Measurements from ENCODE around the gene FRMD4A. TPM values are rescaled to one million over a fixed set of nuclear protein-coding genes. Genes with fewer than 3 reads are reported as not detected.

FRMD4A gene
- total RNA-seq, 2 experiments from 2014 or later = 0.82 to 0.94 TPM

DNA sequence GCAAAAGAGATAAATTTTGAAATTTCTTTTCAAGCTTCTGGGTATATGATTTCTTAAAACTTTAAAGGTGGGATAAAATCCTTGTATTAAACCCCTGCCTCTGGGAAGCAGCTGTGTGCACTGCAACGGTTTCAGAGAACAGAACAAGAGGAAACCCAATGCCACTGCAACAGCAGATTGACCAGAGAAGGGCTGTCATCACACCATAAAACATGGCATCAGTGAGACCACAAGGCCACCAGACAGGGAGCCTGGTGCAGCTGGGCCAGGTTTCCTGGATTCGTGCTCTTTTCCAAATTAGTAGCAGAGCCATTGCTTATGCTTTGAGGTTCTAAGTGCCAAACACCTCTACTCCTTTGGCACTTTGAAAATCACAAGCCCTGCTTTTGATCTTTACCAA, 591.5 kb downstream of the FRMD4A start:
- ATAC-seq (no peak), DNase-seq (no peak)
- no peak overlapping the region for H3K4me3 Mint-ChIP-seq
- no peaks in the 10 kb centered on the region for H3K9me3 Mint-ChIP-seq (ENCODE audit: insufficient read depth)
- no peaks in the 10 kb centered on the region for H3K36me3 Mint-ChIP-seq (ENCODE audit: low read depth)
- H3K27ac Mint-ChIP-seq = no peak overlapping the region
- ChIA-PET CTCF (no interaction called here), POLR2A (no interaction called here)
- peaks cover 16% of the 10 kb centered on the region for H3K4me1 Mint-ChIP-seq (ENCODE audit: low read depth)
- peaks cover 6% of the 10 kb centered on the region for H3K27me3 Mint-ChIP-seq (ENCODE audit: low read depth)

DNA sequence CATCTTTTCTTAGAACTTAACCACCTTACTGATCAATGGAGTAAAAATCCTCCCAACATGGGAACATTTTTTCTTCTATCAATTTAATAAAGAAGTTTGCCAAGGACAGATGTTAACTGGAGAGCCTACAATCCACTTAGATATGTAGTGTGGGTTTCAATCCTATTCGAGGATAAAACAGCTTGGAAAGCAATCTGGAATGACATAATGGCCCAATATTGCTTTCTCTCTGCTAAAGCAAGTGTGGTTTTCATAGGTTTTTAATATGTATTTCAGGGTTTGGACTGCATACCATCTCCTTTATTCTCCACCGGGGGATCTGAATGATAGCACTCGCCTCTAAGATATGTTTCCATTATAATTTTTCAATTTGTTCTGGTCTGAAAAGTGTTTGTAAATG, 594.2 kb downstream of the FRMD4A start:
- Mint-ChIP-seq H3K9me3 (ENCODE audit: insufficient read depth) (no peaks in the 10 kb centered on the region), H3K4me1 (ENCODE audit: low read depth) (no peaks in the 10 kb centered on the region), H3K36me3 (ENCODE audit: low read depth) (no peaks in the 10 kb centered on the region), H3K4me3 (no peak overlapping the region), H3K27ac (no peak overlapping the region), H3K27me3 (ENCODE audit: low read depth) (peaks cover 2% of the 10 kb centered on the region)
- ChIA-PET CTCF (no interaction called here), POLR2A (no interaction called here)
- ATAC-seq = no peak
- no peak for DNase-seq

DNA sequence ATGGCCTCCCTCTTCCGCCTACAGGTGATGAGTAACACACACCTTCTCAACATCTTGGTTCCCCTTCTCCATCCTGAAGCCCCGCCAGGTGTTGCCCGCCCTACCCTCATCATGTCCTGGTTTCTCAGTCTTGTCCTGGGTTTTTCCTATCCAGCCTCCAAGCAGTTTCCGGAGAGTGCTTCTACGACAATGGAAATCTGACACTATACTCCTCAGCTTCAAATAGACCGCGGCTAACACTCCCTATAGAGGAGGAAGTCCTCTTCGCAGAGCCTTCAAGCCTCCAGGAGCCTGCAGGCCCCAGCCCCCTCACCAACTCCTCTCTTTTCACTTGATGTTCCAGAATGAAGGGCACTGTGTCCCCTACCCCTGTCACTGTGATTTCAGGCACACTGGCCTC, 596.6 kb downstream of the FRMD4A start:
- H3K36me3 Mint-ChIP-seq (ENCODE audit: low read depth) = no peaks in the 10 kb centered on the region
- H3K27me3 Mint-ChIP-seq (ENCODE audit: low read depth) = peaks cover 2% of the 10 kb centered on the region
- CTCF ChIA-PET = interaction anchor here (1.1 kb wide), 1 partner anchor 8 kb away, joined by 3 read pairs; no protein-coding TSS in a partner anchor
- no peaks in the 10 kb centered on the region for H3K4me1 Mint-ChIP-seq (ENCODE audit: low read depth)
- no peaks in the 10 kb centered on the region for H3K9me3 Mint-ChIP-seq (ENCODE audit: insufficient read depth)
- no peak overlapping the region for H3K27ac Mint-ChIP-seq
- DNase-seq (no peak), ATAC-seq (no peak)
- no peak overlapping the region for H3K4me3 Mint-ChIP-seq
- POLR2A ChIA-PET = no interaction called here

DNA sequence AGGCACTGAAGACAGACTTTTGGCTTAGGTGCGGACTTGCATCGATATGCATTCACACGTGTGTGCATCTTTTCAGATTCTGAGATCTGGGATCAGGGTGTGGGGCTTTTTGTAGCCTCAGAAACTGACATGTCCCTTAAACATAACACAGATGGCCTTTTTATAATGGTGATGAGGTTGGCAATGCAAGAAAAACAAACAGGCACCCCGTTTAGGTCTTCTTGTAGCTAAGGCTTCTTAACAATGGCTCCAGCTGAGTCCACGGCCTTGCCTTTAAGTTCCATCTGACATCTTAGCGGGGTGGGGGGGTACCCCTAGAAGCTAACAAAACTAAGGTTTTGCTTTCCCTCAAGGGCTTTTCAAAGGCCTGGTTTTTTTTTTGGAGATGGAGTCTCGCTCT, 597.7 kb downstream of the FRMD4A start:
- ATAC-seq (no peak), DNase-seq (no peak)
- no peaks in the 10 kb centered on the region for H3K36me3 Mint-ChIP-seq (ENCODE audit: low read depth)
- no peaks in the 10 kb centered on the region for H3K9me3 Mint-ChIP-seq (ENCODE audit: insufficient read depth)
- ChIA-PET POLR2A (no interaction called here), CTCF (interaction anchor here (1.1 kb wide), 1 partner anchor 9 kb away, joined by 3 read pairs; no protein-coding TSS in a partner anchor)
- no peak overlapping the region for H3K27ac Mint-ChIP-seq
- peaks cover 2% of the 10 kb centered on the region for H3K27me3 Mint-ChIP-seq (ENCODE audit: low read depth)
- no peak overlapping the region for H3K4me3 Mint-ChIP-seq
- H3K4me1 Mint-ChIP-seq (ENCODE audit: low read depth) = no peaks in the 10 kb centered on the region

DNA sequence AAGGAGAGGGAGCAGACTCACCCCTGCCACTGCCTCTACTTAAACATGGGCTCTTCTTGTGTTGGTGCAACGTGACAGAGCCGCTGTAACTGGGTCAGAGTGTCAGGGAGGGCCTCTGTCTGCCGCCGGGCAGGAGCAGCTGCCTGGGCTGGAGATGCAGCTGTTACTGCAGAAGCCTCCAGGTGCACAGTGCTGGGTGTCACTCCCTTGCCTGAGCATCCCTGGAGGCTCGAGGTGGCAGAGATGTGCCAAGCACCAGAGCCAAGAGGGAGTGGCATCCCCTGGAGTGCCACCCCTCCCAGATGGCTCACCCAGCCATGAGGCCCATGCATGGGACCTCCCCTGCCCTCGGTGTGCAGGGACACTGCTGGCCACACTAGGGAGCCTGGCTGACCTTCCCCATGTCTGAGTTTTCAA, 598.3 kb downstream of the FRMD4A start:
- Mint-ChIP-seq H3K36me3 (ENCODE audit: low read depth) (no peaks in the 10 kb centered on the region), H3K27ac (no peak overlapping the region), H3K27me3 (ENCODE audit: low read depth) (peaks cover 2% of the 10 kb centered on the region), H3K4me3 (no peak overlapping the region), H3K9me3 (ENCODE audit: insufficient read depth) (no peaks in the 10 kb centered on the region), H3K4me1 (ENCODE audit: low read depth) (no peaks in the 10 kb centered on the region)
- no peak for ATAC-seq
- CTCF ChIA-PET = no interaction called here
- POLR2A ChIA-PET = no interaction called here
- DNase-seq = no peak

DNA sequence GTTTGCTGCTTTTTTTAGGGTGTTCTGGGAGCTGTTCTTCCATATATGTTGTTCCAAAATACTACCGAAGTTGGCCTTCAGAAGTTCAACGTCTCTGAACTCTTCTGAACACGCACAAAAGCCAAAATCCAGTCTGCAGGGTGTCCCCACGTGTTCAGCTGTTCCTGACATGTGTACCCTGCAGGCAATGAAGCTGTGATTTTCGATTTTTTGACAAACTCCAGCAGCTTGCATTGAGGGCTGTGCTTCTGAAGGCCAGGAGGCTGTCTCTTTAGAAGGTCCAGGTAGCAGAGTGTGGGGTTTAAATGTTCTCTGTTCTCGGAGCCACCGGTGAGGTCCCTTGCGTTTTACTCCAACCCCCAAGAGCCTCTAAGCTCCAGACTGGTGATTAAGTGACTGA, 598.9 kb downstream of the FRMD4A start:
- H3K36me3 Mint-ChIP-seq (ENCODE audit: low read depth) = no peaks in the 10 kb centered on the region
- H3K4me3 Mint-ChIP-seq = no peak overlapping the region
- DNase-seq (no peak), ATAC-seq (no peak)
- ChIA-PET POLR2A (interaction anchor here (0.7 kb wide), 1 partner anchor 1948 kb away, joined by 3 read pairs; no protein-coding TSS in a partner anchor), CTCF (no interaction called here)
- no peaks in the 10 kb centered on the region for H3K9me3 Mint-ChIP-seq (ENCODE audit: insufficient read depth)
- no peak overlapping the region for H3K27ac Mint-ChIP-seq
- H3K27me3 Mint-ChIP-seq (ENCODE audit: low read depth) = peaks cover 2% of the 10 kb centered on the region
- H3K4me1 Mint-ChIP-seq (ENCODE audit: low read depth) = no peaks in the 10 kb centered on the region

DNA sequence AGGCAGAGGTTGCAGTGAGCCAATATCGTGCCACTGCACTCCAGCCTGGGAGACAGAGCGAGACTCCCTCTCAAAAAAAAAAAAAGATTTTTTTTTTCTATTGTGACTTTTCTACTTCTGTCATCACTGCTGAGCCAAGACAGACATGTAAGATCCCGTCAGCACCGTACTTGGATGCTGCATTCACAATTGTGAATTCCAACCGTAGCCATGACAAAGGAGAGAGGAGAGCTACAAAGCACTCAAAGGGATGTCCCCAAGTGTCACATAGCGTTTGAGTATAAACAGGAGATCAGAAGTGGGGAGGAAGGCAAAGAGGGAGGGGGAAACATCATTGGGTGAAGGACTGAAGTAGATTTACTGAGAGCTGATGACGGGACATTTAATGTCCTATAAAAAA, 599.8 kb downstream of the FRMD4A start:
- Mint-ChIP-seq H3K9me3 (ENCODE audit: insufficient read depth) (no peaks in the 10 kb centered on the region), H3K36me3 (ENCODE audit: low read depth) (no peaks in the 10 kb centered on the region), H3K27me3 (ENCODE audit: low read depth) (peaks cover 2% of the 10 kb centered on the region), H3K27ac (no peak overlapping the region), H3K4me1 (ENCODE audit: low read depth) (no peaks in the 10 kb centered on the region), H3K4me3 (no peak overlapping the region)
- POLR2A ChIA-PET = no interaction called here
- CTCF ChIA-PET = no interaction called here
- no peak for ATAC-seq
- DNase-seq = no peak

DNA sequence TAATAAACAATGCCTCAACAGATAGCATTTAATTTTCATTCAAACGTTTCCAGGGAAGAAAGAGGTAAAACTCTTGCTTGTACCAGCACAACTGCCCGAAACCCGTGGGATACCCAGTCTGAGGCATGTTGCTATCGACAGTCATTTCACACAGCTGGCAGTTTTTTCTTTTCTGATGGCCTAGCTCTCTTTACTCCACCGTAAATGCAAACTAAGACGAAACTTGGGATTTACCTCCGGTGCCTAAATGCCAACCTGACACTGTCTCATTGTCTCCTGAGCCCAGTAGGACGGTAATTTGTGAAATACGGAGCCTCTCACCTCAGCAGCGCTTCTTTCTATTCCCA, 600.4 kb downstream of the FRMD4A start:
- Mint-ChIP-seq H3K27ac (no peak overlapping the region), H3K27me3 (ENCODE audit: low read depth) (peaks cover 2% of the 10 kb centered on the region), H3K4me3 (no peak overlapping the region), H3K4me1 (ENCODE audit: low read depth) (no peaks in the 10 kb centered on the region), H3K9me3 (ENCODE audit: insufficient read depth) (no peaks in the 10 kb centered on the region), H3K36me3 (ENCODE audit: low read depth) (no peaks in the 10 kb centered on the region)
- no peak for ATAC-seq
- POLR2A ChIA-PET = no interaction called here
- no peak for DNase-seq
- CTCF ChIA-PET = no interaction called here

DNA sequence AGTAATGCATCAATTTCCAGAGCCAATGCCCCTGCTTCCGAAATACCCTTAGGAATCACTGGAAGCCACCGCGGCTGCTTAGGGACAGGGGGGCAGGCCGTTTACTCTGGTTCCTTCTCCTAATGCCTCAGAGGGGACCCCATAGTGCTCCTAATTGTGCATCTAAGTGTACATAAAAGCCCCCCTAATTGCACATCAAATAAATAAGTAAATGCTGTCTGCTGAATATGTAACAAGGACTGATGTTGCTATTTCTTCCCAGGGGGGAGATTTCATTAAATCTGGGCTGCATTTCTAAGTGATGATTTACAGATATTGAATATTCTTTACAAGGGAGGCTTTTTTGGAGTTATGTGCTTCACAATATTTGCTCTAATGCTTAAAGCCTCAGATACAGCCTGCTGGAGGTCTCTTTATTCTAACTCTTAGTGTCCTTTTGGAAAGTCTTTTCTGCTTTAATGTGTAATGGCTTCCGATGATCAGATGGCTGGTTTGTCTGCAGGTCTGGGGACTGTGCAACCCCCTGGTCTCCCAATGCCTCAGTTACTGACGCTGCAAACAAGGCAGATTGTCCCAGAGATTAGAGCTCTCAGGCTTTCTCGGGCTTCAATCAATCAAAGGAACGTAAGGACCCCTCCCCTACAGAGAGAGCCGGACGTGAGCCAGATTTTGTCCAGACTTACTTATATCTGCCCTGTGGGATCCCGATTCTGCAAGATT, 601.0 kb downstream of the FRMD4A start:
- ChIA-PET CTCF (no interaction called here), POLR2A (no interaction called here)
- H3K27ac Mint-ChIP-seq = no peak overlapping the region
- no peak for DNase-seq
- H3K27me3 Mint-ChIP-seq (ENCODE audit: low read depth) = peaks cover 2% of the 10 kb centered on the region
- ATAC-seq = no peak
- no peak overlapping the region for H3K4me3 Mint-ChIP-seq
- H3K9me3 Mint-ChIP-seq (ENCODE audit: insufficient read depth) = no peaks in the 10 kb centered on the region
- H3K36me3 Mint-ChIP-seq (ENCODE audit: low read depth) = no peaks in the 10 kb centered on the region
- H3K4me1 Mint-ChIP-seq (ENCODE audit: low read depth) = no peaks in the 10 kb centered on the region

DNA sequence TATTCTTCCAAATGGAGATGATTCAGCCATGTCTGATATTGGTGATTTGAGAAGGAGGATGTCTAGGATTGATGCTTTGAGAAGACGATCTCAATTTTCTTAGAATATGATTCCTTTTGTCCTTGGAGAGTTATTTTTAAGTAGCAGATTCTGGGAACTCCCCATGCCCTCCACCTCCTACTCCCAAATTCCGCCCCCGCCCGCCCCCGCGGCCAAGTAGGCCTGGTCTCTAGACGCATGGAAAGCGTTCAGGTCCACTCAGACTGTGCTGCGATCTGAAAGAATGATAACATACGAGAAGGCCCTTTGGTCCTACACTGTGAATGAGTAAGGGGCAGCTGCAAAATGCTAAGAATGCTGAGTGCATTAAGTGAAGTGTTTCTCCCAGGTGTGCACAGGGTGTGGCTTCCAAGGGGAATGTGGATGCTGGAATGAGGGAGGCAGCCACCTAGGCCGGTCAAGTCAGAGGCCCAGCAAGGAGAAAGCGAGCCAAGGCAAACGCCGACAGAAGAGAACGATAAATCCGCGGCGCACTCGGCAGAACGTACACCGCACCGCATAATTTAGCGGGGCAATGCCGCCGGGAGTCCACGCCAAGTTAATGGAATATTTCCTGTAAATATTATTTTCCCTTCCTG, 601.7 kb downstream of the FRMD4A start:
- Mint-ChIP-seq H3K27ac (no peak overlapping the region), H3K27me3 (ENCODE audit: low read depth) (peaks cover 2% of the 10 kb centered on the region), H3K4me3 (no peak overlapping the region), H3K9me3 (ENCODE audit: insufficient read depth) (no peaks in the 10 kb centered on the region), H3K4me1 (ENCODE audit: low read depth) (no peaks in the 10 kb centered on the region), H3K36me3 (ENCODE audit: low read depth) (no peaks in the 10 kb centered on the region)
- ATAC-seq = no peak
- POLR2A ChIA-PET = no interaction called here
- DNase-seq = no peak
- CTCF ChIA-PET = no interaction called here

DNA sequence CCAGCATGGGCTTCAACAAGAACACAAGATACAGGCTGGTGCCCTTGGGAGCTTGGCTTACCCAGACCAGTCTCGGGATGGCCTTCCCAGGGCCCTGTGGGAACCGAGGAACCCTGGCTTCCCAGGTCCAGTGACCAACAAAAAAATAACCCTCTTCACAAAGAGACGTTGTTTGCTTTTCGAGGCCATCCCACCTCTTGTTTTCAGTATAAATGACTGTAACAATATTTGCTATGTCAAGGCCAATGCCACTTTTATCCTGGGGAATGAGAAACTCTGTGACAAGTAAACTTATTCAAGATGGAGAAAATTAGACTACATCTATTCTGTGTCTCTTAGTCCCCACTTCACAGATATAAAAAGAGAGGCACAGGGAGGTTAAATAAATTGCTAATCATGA, 605.1 kb downstream of the FRMD4A start:
- ATAC-seq = no peak
- no peak overlapping the region for H3K4me3 Mint-ChIP-seq
- CTCF ChIA-PET = no interaction called here
- no peaks in the 10 kb centered on the region for H3K36me3 Mint-ChIP-seq (ENCODE audit: low read depth)
- peaks cover 9% of the 10 kb centered on the region for H3K27me3 Mint-ChIP-seq (ENCODE audit: low read depth)
- POLR2A ChIA-PET = no interaction called here
- H3K27ac Mint-ChIP-seq = no peak overlapping the region
- no peaks in the 10 kb centered on the region for H3K9me3 Mint-ChIP-seq (ENCODE audit: insufficient read depth)
- H3K4me1 Mint-ChIP-seq (ENCODE audit: low read depth) = no peaks in the 10 kb centered on the region
- no peak for DNase-seq

DNA sequence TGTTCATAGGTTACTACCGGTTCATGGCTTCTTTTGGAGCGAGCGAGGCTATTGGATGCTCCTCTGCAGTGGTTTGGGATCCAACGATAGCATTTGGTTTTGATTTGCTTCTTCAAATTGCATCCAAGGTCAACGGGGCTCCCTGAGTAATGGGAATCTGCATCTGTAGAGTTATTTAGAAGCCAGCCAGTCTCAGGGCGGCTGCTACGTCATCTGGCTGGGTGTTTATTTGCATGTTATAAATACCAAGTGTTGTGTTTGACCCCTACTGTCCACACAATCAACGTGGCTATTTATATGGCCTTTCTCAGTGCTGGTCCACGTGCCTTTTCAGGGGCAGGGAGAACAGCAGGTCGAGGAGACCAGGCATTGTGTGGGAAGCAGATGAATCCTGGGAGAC, 606.2 kb downstream of the FRMD4A start:
- ChIA-PET POLR2A (no interaction called here), CTCF (no interaction called here)
- Mint-ChIP-seq H3K36me3 (ENCODE audit: low read depth) (no peaks in the 10 kb centered on the region), H3K4me3 (no peak overlapping the region), H3K27ac (no peak overlapping the region), H3K9me3 (ENCODE audit: insufficient read depth) (no peaks in the 10 kb centered on the region), H3K27me3 (ENCODE audit: low read depth) (peaks cover 9% of the 10 kb centered on the region), H3K4me1 (ENCODE audit: low read depth) (no peaks in the 10 kb centered on the region)
- no peak for ATAC-seq
- DNase-seq = no peak

Data from activated CD8-positive, alpha-beta T cell treated with anti-CD3 and anti-CD28 coated beads, Interleukin-2, amount 10 ng/mL, durations not matched to agents 7 days and 5 days (primary cell).